Adrenal gland (tissue), 12 donors: ENCODE data around the gene DCC. TPM values are rescaled to one million over a fixed set of nuclear protein-coding genes. Genes with fewer than 3 reads are reported as not detected.

Experiments
- DNase-seq, 7 donors: peaks; one replicate each; pipeline ENCODE4 v3.0.0-alpha.2; 2019 to 2020
- H3K27ac ChIP-seq, 5 donors: fragments of 200-600 bp; sonication (generic) in 4 of 5; 1 replicate in 3 of 5; 2 replicates in 2 of 5; pipeline versions ENCODE4 v1.5.1 to v1.8.0; 2016 to 2020; ENCODE audit warnings: mild to moderate bottlenecking in 1 of 5
- H3K27me3 ChIP-seq: fragments of 200-600 bp; 2 replicates; pipeline ENCODE4 v1.8.0; 2021
- H3K36me3 ChIP-seq, 2 donors: fragments of 200-600 bp; replicated peaks in 1 of 2; 1 replicate in 1 of 2; 2 replicates in 1 of 2; pipeline versions ENCODE4 v1.5.1 to v1.8.0; 2018 to 2022
- H3K4me1 ChIP-seq, 2 donors: fragments of 200-600 bp; replicated peaks in 1 of 2; 1 replicate in 1 of 2; 2 replicates in 1 of 2; pipeline versions ENCODE4 v1.5.1 to v1.8.0; 2018 to 2021
- H3K4me3 ChIP-seq, 4 donors: fragments of 200-600 bp; sonication (generic) in 3 of 4; one replicate each; pipeline ENCODE4 v1.5.1; 2016 to 2018
- H3K9me3 ChIP-seq, 3 donors: fragments of 200-600 bp; sonication (generic) in 1 of 3; replicated peaks in 1 of 3; 1 replicate in 2 of 3; 2 replicates in 1 of 3; pipeline versions ENCODE4 v1.5.1 to v1.8.0; 2016 to 2021
- POLR2A ChIP-seq, 2 donors: fragments of 450-650 bp; IDR thresholded peaks; one replicate each; pipeline ENCODE4 v1.6.1; 2017; ENCODE audit warnings: antibody characterized with exemption in 2 of 2, mild to moderate bottlenecking in 2 of 2, moderate library complexity in 1 of 2
- WGBS, 4 donors: extraction: QIAGEN DNeasy Blood & Tissue Kit in 2 of 4; methylation state at CpG; one replicate each; pipeline versions ENCODE4 v1.1.5 to v1.1.7; 2013 to 2017; 5-methylcytosine and 5-hydroxymethylcytosine counted together
- intact Hi-C, 2 donors: fragments of 100-400 bp; cut with DNase I; formaldehyde crosslinking; loops; one replicate each; pipeline versions ENCODE4 v1.14.1 to v1.15.0; 2022 to 2023
- polyA plus RNA-seq, 3 donors: library from polyadenylated mRNA; stranded (reverse); fragments of 200-250 nt in 2 of 3; fragments of 350-450 nt in 1 of 3; fragmentation: Illumina TruSeq in 1 of 3; extraction: RNeasy Lipid Tissue Mini Kit (QIAGEN cat#74804) in 1 of 3; gene quantifications; one replicate each; pipeline ENCODE4 v1.2.3, GENCODE V29; 2013 to 2014
- total RNA-seq, 9 donors: library from RNA; depleted of rRNA in 4 of 9; stranded (reverse); fragments of >200 nt in 4 of 9; fragments of 120-200 nt in 1 of 9; fragmentation: NEBNext Ultra II Directional in 1 of 9; extraction: Animal tissue kit (Norgen Biotek cat#: 25700) in 1 of 9; gene quantifications; one replicate each; pipeline versions ENCODE4 v1.1.0 to v1.2.4, GENCODE V29; 2013 to 2023
- TF ChIP-seq, protein P1 (sequence below), 6 experiments: fragments of 450-650 bp in 4 of 6; fragments of 200-600 bp in 2 of 6; sonication (generic) in 1 of 6; IDR thresholded peaks; 1 replicate in 5 of 6; 2 replicates in 1 of 6; pipeline versions ENCODE4 v1.5.1 to v1.8.0; 2016 to 2021; ENCODE audit warnings: antibody characterized with exemption in 6 of 6, mild to moderate bottlenecking in 2 of 6, moderate library complexity in 1 of 6
- donor health status: healthy with polysubstance abuse.
- donor health status: Bipolar disorder and iron deficiency.
- donor health status: DM: yes; HTN: yes; CAD: no.
- donor health status: DM: no; HTN: no; CAD: no.
- donor health status: DM: no; HTN: no; CAD: no.
- donor health status: DM: yes; HTN: yes; CAD: no.

Gene DCC
- total and polyA plus RNA-seq, 12 donors, result 0.33 to 3.5 (median 1.1) TPM; not detected in 1

DNA sequence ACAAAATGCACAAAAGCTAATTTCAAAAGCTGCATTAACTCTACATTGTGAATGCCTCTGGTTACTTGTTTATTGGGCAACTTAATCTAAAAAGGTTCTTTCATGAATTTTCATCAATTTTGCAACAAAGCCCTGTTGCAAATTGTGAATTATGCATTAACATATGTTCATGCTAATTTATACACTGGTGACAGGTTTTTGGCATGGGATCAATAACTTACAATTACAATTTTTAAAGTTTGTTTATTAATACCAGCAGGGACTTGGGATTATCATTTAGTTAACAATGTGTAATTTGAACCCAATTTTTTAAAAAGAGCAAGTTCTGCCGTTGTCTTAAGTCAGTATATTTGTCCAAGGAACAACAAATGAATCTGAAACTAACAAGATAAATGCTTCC is 183.6 kb downstream of the DCC start:
- DNase-seq, result no peak
- no peak overlapping the region for H3K27ac ChIP-seq
- WGBS, 4 donors, result 37 to 62% (median 43%) methylated on average over 1 of the region's 1 CpG
- intact Hi-C loops, result no loop called here
- H3K4me1 ChIP-seq, result no peaks in the 10 kb centered on the region
- H3K4me3 ChIP-seq, result no peak overlapping the region
- H3K36me3 ChIP-seq, result no peaks in the 10 kb centered on the region
- no peaks in the 10 kb centered on the region for H3K9me3 ChIP-seq
- H3K27me3 ChIP-seq, result no peaks in the 10 kb centered on the region
- TF ChIP-seq POLR2A (IDR thresholded peaks at IDR 0.05), result no peak
- TF ChIP-seq, protein P1, sequence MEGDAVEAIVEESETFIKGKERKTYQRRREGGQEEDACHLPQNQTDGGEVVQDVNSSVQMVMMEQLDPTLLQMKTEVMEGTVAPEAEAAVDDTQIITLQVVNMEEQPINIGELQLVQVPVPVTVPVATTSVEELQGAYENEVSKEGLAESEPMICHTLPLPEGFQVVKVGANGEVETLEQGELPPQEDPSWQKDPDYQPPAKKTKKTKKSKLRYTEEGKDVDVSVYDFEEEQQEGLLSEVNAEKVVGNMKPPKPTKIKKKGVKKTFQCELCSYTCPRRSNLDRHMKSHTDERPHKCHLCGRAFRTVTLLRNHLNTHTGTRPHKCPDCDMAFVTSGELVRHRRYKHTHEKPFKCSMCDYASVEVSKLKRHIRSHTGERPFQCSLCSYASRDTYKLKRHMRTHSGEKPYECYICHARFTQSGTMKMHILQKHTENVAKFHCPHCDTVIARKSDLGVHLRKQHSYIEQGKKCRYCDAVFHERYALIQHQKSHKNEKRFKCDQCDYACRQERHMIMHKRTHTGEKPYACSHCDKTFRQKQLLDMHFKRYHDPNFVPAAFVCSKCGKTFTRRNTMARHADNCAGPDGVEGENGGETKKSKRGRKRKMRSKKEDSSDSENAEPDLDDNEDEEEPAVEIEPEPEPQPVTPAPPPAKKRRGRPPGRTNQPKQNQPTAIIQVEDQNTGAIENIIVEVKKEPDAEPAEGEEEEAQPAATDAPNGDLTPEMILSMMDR (IDR thresholded peaks at IDR 0.05), result no peak

DNA sequence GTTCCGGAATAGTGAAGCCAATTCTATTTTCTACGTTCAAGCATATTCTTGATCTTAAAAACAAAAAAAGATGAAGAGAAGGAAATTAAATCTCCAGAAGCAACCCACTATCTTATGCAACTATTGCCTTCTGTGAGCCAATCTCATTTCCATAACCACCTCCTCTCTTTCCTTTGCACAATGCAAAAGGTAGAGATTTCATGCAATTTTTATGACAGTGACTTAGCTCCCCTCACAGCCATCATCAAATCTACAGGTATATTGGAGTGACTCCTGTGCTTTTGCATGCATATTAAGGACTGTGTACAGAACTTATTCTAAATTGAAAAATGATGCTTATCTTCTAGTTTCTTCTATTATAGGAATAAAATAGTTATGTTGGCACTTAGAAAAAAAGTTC is 191.8 kb downstream of the DCC start:
- intact Hi-C loops, result no loop called here
- no peak for TF ChIP-seq POLR2A (IDR thresholded peaks at IDR 0.05)
- TF ChIP-seq, protein P1 (IDR thresholded peaks at IDR 0.05), result no peak
- Histone ChIP-seq H3K4me3 (no peak overlapping the region), H3K4me1 (no peaks in the 10 kb centered on the region), H3K27ac (no peak overlapping the region), H3K27me3 (no peaks in the 10 kb centered on the region), H3K36me3 (no peaks in the 10 kb centered on the region), H3K9me3 (no peaks in the 10 kb centered on the region)
- DNase-seq, result no peak
- WGBS, 4 donors, result 75 to 84% (median 78%) methylated on average over 2 of the region's 2 CpGs

DNA sequence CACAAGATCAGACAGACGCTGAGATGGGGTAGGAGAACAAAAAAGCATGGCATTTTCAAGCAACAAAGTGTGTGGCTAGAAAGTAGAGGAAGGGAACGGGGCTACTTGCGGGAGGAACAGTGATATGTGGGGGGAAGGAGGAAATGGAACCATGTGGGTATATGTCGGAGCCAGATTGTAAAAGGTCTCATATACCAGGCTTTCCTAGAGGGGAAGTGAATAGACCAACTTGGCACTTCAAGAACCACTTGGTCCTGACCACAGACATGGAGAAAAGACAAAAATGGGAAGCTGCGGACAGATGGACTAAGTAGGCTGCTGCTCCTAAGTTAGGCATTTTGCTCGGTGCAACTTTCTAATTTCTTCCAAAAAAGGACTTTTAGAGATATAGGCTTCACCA is 196.0 kb downstream of the DCC start:
- intact Hi-C loops, result no loop called here
- Histone ChIP-seq H3K4me1 (no peaks in the 10 kb centered on the region), H3K36me3 (no peaks in the 10 kb centered on the region), H3K4me3 (no peak overlapping the region), H3K9me3 (no peaks in the 10 kb centered on the region), H3K27me3 (no peaks in the 10 kb centered on the region), H3K27ac (no peak overlapping the region)
- no peak for DNase-seq
- TF ChIP-seq, protein P1 (IDR thresholded peaks at IDR 0.05), result no peak
- TF ChIP-seq POLR2A (IDR thresholded peaks at IDR 0.05), result no peak
- 56 to 71% (median 63%) methylated on average over 6 of the region's 6 CpGs for WGBS, 4 donors

DNA sequence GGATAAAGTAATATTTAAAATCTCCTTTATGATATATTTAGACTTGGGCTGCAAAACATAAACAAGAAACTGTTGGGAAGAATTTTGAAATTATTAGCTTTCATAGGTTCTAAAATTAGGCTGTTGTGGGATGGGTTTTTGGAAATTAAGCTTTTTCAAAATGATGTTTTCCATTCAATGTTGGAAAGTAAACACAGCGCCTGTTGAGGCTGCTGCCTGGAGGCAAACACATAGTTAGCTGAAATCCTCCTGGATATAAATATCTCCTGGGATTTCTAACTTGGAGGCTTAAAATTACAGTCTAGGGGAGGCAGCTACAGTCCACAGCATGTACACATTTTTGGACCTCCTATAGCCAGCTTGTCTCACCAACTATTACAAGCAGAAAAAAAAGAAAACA is 197.3 kb downstream of the DCC start:
- DNase-seq, result no peak
- no peaks in the 10 kb centered on the region for H3K4me1 ChIP-seq
- no peaks in the 10 kb centered on the region for H3K27me3 ChIP-seq
- H3K27ac ChIP-seq, result no peak overlapping the region
- no peaks in the 10 kb centered on the region for H3K9me3 ChIP-seq
- 68 to 78% (median 74%) methylated on average over 1 of the region's 1 CpG for WGBS, 4 donors
- TF ChIP-seq, protein P1 (IDR thresholded peaks at IDR 0.05), result no peak
- TF ChIP-seq POLR2A (IDR thresholded peaks at IDR 0.05), result no peak
- H3K36me3 ChIP-seq, result no peaks in the 10 kb centered on the region
- intact Hi-C loops, result no loop called here
- H3K4me3 ChIP-seq, result no peak overlapping the region
